HG02642 (cell line): ENCODE data around the gene ARL4A.

Experiments used
- ATAC-seq: cut with Tn5 transposase; IDR thresholded peaks from one replicate; pipeline ENCODE4 v1.9.1; 2021; ENCODE audit warnings: mild to moderate bottlenecking; ENCODE audit not compliant: unreplicated experiment, poor library complexity

ARL4A gene

DNA sequence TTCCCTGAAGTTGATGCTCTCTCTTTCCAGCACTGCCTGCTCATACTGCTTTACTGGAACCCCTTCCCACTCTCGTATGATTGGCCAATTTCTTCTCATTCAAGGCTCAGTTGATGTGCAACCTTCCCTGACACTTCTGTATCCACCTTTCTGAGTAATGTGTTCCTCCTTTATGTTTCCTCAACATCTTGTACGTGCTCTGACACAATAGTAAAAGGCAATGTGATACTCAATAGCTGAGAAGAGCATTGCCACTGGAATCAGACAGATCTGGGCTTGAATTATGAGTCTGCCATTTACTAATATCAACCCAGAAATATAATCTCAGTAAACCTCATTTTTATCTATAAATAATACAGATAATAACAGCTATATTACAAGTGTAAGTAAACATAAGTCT lies 34.7 kb downstream of the ARL4A start:
- no peak for ATAC-seq

GRCh38 chr7:12722636-12723605 lies 35.5 kb downstream of the ARL4A start:
- ATAC-seq = no peak

GRCh38 chr7:12725575-12726316 lies 38.3 kb downstream of the ARL4A start:
- ATAC-seq = no peak

DNA sequence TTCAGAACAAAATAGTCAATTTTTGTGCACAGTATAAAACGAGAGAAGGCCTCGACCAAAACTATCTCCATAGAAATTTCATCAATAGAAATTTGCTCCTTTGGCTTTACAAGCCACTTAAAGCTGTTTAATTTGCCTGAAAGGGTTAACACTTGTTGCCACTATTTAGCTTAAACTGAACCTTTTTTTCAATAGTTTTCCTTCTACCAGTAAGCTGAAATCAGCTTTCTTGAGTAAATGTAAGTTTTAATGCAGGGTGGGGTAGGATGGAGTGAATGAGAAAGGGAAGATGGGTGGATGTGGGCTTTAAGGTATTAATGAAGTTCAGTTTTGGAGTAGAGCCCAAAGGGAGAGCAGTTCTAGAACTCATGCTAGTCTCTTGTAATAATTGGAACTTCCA lies 39.5 kb downstream of the ARL4A start:
- ATAC-seq = no peak

DNA sequence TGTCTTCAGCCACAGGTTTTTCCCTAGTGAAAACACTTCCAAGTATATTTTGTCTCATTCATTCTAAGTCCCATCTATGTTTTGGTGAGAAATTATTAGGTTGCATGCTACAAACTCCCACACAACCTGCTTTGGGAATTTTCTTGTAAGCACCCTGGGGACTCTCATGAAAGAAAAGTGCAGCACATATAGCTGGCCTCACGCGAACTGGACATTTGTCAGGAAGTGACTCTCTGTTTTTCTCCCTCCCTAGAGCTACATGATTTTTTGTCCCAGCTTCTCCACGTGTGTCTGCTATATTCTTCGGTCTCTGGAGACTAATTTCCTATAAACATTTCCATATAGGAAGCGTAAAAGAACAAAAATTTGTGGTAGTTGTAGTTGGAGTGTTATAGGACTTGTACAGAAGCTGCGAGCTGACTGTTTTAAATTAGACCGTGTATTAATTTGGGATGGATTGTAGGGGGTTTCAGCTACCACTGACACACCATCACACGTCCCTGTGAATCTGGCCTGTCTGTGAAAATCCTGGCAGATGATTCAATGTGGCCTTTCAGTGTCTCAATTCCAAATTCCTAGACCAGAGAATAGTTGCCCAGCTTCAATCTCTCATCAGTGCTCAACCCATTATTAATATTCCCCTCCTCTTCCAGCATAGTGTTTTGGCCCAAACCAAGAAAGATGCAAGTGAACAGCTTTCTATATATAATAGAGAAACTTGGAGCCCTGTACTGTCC lies 40.2 kb downstream of the ARL4A start:
- ATAC-seq = no peak

GRCh38 chr7:12728192-12728538 lies 40.7 kb downstream of the ARL4A start:
- ATAC-seq = no peak

DNA sequence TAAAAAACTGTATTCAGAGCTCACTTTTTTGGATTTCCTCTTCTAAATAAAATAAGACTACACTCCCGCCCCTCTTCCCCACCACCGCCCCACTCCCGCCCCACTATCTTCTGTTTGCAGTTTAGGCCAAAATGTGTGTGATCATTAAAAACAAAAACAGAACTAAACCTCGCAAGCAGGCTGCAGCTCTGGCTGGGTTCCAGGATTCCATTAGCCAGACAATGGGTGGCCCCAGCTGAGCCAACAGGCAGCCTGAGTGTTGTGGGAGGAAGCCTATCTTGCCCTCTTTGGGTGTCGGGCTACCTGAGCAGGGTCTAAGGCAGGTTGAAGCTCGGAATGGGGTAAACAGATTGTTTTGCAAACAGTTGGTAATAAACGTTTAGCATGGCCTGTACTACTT lies 41.7 kb downstream of the ARL4A start:
- ATAC-seq = no peak

GRCh38 chr7:12730523-12730922 lies 43.1 kb downstream of the ARL4A start:
- ATAC-seq = no peak

GRCh38 chr7:12731214-12731656 lies 43.8 kb downstream of the ARL4A start:
- no peak for ATAC-seq

GRCh38 chr7:12731775-12732174 lies 44.3 kb downstream of the ARL4A start:
- no peak for ATAC-seq

DNA sequence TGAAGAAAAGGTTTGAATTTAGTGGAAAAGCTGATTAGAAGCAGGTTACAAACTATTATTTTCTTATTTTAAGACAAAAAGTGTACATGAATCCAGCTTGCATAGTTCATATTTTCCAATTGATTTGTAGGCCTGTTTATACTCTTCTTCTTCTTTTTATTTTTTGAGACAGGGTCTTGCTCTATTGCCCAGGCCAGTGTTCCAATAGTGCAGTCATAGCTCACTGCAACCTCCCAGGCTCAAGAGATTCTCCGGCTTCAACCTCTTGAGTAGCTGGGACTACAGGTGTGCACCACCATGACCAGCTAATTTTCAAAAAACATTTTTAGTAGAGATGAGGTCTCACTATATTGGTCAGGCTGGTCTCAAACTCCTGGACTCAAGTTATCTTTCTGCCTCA lies 45.0 kb downstream of the ARL4A start:
- no peak for ATAC-seq

DNA sequence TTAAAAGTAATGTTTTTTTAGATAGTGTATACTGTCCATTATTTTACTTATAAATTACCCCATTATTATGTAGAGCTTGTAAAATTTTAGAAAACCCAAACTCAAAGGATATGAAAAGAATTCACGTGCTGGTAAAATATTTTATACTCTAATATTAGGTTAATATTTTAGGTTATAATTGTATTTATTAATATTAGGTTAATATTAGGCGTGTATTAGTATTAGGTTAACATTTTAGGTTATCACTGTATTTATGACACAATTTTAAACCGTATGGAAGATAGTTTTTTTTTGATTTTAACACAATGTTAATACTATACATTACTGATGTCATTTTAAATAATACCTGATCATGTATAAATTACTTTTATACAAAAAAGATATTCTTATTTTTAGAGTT lies 48.5 kb downstream of the ARL4A start:
- no peak for ATAC-seq

GRCh38 chr7:12737373-12737772 lies 49.9 kb downstream of the ARL4A start:
- no peak for ATAC-seq

DNA sequence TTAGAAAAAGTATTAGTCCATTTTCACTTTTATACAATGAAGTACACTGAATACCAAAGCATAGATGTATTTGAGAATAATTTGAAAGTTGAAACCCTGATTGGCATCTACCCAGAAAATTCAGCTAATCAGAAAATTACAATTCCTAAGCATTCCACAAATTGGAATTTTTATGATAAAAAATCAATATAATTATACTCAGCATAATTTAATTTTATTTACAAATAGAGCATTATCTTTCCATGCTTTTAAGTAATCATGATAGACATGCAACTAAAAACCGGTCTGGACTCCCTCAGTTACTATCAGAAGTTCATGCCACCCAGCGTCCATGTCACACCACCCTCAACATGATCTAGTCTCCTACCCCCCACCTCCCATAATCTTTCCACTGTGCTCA lies 50.4 kb downstream of the ARL4A start:
- ATAC-seq = no peak

DNA sequence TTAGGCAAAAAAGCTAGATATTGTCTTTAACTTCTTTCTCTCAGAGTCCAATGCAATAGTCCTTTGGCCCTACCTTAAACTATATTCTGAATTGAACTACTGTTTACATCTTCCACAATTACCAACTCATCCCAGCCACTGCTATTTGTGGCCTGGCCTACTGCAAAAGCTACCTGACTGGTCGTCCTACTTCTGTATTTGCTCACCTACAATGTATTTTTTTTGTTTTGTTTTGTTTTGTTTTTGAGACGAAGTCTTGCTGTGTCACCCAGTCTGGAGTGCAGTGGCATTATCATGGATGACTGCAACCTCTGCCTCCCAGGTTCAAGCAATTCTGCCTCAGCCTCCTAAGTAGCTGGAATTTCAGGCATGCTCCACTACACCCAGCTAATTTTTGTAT lies 51.2 kb downstream of the ARL4A start:
- no peak for ATAC-seq
